Glomerular visceral epithelial cell (primary cell): Measurements from ENCODE around the gene ETV3L.

Experiments used
- DNase-seq: peaks from one replicate; pipeline ENCODE4 v3.0.0-alpha.2; 2016; ENCODE audit errors: extremely low spot score

ETV3L gene

DNA sequence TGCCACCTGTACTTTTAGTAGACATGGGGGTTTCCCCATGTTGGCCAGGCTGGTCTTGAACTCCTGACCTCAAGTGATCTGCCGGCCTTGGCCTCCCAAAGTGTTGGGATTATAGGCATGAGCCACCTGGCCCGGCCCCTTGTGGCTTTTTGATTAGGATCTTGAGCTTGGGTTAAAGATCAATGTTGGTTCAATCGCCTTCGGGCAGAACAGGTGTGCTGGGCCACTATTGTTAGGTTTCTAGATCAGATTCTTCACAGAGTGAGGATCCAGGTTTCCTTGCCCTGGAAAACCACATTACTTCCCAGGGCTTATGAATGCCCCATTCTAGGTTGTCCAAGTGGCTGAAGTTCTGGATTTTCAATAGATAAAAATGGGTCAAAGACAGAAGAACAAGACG lies 32.5 kb upstream of the ETV3L start:
- no peak for DNase-seq

DNA sequence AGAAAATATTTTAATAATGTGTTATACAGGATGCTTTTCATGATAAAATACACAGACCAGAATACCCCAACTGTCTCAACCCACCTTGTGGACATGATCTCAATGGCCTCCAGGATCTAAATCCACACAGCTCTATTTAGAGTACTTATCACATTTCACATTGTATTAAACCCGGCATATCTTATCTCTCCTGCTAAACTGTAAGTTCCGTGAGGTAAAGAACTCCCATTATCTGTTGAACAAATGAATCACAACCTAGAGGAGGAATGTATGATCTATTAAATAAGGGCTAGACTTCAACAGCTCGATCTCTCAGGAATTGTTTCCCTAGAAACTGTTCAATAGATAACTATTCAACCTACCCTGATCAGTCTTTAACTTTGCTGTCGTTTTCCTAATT lies 31.7 kb upstream of the ETV3L start:
- no peak for DNase-seq

DNA sequence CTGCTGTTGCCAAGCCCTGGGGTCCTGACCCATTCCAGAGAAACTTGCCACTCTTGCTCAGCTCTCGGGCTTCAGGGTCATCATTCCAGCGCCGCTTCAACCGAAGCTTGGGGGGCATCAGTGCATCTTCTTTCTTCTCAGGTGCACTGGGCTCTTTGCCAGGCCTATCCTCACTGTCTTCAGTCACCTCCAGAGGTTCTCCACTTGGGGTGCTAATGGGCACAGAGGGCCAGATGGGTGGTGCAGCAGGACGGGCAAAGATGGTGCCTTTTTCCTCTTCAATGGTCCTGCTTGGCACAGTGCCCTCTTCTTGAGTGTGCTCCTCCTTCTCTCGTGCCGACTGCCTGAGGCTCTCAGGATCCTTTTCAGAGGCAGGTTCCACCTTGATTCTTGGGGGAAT lies 25.2 kb upstream of the ETV3L start:
- DNase-seq, result no peak

DNA sequence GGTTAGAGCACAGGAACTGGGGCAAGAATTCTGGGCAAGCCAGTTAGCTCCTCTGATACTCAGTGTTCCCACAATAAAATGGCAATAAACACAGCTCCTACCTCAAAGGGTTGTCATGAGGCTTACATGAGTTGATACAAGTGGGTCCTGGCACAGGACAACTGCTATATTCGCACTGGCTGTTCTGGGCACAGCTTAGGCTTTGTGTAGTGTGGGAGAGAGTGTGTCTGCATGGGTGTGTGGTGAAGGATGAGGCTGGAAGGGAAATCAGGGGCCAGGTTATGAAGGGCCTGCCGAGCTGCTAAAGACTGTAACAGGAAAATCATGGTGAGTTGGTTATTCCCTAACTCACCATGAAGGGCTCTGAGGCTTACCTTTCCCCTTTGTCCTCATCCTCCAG lies 19.8 kb upstream of the ETV3L start:
- DNase-seq, result no peak

DNA sequence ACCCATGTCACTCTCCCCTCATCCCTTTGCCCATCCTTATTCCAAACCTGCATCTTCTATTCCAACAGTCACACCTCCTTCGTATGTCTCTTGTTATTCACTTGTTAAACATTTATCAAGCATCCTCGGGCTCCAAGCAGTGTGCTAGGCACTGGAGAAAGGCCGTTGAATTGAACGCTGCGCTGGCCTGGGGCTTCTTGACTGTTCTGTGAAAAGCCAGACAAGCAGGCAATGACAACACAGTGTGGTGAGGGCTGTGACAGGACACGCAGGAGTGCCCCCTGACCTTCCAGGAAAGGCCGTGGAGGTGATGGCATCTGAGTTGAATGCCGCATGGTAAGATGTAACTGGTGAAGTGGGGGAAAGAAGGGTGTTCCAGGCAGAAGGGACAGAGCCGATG lies 19.4 kb upstream of the ETV3L start:
- DNase-seq, result no peak

DNA sequence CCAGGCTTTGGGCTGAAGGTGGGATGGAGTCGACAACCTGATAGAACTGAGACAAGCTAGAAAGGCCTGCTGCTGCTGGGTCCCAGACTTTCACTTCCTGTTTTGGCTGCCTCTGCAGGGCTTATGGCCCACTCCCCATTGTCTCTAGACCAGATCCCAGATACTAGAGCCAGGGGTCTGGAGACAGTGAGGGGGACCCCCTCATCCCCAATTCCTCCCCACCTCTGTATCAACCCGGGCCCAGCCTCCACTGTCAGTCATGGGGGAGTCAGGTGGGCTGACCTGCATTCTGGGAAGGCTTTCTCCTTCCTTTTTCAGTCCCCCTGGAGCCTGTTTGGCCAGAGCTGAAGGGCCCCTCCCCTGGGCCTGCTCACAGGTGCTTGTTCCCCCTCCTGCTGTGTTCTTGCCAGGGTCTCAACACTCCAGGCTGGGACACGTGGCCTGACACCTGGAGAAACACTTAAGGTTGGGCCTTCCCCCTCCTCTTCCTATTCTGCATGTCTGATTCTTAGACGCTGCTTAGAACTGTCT lies 18.0 kb upstream of the ETV3L start:
- DNase-seq, result no peak

DNA sequence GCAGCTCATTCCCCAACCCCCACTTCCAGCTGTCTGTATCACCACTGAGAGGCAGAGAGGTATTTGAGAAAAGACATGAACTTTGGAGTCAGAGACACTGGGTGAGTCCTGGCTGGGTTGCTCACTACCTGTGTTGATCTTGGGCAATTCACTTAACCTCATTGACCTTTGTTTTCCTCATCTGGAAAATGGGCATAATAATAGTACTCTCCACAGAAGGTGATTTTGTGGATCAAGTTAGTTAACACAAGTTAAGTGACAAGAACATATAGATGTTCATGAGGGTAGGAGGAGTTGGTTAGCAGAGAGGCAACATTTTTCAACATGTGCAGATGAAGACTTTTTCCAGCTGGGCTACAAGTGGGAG lies 17.1 kb upstream of the ETV3L start:
- no peak for DNase-seq

DNA sequence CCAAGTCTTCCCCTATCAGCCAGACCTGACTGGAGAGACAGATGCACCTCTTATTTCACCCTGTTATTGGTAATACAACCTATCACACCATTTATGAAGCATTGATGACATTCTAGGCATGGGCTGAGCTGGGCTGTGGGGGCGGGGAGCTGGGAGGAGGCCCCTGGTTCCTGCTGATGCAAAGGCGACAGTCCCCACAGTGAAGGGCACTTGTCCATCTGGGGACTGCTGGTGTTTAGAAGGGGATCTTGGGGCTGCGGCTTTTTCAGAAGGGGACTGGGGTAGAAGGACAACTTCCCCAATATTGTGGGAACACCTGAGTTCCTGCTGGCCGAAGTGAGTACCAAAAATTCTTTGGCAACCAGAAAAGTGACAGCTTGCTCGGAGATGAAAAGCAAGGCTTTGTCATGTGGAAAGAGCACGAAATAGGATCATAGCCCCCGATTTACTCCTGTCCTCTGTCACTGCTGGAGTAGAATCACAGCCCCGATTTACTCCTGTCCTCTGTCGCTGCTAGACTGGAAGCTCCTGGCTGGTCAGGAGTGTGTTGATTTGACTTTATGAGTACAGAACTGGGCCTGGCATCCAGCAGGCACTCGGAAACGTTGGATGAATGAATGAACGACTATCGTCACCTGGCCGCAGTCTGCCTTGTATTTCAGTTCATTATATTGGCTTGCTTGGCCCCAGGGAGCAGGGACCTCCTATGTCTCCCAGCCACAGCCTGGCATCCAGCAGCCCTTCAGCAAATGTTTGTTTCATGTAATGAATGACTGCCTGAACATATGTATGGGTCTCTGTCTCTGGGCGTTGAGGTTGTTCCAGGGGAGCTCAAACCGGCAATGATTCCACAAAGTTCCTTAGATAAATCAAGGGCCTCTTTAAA lies 16.5 kb upstream of the ETV3L start:
- DNase-seq, result no peak

DNA sequence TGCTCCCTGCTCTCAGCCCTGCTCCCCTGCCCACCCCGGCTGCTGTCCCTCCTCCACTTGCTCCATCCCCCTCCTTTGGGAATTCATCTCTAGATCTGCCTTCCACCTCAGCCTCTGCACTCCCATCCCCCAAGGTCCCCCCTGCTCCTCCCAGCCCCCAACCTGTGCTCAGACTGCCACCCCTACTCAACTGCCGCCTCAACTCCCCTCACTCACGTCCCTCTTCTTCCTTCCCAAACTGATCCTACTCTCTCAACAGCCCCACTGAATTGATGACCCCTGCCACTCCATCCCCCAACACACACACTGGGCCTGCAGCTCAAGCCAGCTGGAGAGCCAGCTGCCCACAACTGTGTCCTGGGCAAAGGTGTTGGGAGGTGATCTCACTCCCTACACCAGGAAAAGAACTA lies 15.8 kb upstream of the ETV3L start:
- DNase-seq, result no peak

DNA sequence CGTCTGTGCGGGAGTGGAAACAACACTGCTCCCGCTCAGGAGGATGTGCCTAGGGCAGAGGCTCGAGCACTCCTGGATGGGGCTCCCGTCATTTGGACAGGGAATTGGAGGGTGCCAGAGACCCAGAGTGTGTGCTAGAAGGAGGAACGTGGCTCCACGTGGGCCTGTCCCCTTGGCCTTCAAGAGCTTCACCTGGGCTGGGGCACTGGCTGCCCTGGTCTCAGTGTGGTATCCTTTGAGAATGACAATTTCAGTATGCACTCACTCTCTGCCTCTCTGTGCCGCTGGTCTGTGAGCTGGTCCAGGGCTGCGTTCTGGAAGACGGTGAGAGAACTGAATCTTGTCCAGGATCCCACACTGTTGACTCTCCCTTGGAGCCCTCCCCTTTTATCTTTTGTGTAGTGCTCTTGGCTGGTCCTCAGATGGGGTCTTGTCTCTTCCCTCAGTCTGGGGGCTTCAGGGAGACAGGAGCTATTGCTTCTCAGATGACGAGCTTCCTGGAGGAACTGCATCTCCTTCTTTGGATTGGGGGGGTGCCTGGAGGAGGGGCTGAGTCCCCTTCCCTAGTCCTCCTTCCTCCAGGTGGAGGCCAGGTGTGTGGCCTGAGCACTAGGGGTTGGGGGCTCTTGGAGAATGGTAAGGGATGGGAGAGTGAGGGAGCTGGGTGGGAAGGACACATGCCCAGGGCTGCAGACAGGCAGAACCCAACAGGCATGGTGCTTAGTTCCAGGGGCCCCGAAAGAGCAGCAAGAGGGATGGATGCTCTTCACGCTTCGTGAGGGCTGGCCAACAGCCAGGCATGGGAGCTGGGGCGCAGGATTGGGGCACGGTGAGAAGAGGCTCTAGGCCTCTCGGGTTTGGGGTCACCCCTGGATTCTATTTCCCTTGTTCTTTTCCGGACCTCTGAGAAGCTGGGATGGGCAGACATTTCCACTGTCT lies 14.8 kb upstream of the ETV3L start:
- no peak for DNase-seq

DNA sequence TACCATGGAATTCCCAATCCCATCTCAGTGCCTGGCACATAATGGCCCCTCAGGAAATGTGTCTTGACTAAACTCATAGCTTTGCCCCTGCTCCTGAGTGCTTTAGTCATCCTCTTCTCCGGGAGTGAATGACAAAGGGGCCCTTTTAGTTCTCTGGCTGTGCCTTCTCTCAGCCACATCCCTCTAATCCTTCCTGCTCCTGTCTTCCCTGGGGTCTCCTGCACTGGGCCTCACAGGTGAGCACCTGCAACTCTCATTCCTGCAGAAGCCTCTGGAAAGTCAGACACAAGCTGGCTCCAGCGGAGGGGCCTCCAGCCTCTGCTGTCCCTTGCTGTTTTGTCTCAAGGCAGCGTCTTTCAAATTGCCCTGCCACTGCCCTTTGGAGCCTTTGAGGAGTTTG lies 14.0 kb upstream of the ETV3L start:
- no peak for DNase-seq

DNA sequence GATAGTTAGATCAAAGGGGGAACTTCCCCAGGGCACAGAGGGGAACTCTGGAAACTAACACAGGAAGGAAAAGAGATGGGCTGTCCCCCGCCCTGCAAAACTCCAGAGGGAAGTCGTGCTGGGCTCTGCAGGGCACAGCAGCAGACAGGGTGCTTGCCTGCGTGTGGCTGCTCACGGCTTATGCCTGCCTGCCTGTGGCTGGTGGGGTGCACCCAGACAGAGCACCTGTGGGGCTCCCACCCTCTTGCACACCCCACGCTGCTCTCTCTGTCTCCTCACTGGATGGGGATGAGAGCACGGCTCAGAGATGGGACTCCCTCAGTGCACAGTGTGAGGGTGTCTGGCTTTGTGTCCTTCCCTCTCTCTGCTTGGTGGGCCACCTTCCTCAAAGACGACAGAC lies 13.5 kb upstream of the ETV3L start:
- no peak for DNase-seq

DNA sequence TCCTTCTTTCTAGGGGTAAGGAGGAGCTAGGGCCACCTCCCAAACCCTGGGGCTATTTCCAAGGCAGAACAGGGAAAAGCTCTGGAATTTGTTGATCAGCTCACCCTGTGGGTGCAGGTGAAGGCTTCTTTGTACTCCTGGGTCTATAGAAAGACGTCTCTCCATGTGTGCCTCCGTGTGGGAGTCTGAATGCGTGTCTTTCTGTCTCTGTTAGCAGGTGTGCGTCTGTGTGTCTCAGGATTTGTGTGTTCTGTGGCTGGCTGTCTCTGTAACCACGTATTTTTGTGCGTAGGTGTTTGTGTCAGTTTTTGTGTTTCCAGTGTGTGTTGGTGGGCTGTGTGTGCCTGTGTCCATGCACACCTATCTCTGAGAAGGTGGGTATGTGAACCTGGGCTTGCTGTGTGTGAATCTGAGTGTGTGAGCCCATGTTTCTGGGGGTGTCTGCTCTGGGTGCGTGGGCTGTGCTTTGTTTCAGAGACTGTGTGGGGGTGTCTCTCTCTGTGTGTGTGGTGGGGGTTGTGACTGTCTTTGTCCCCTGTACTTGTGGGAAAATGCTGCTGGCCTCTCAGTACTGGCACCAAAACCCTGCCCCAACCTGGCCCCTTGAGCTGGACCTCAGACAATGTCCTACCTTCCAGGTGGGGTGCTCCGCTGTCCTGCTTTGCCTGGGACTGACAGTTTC lies 12.7 kb upstream of the ETV3L start:
- no peak for DNase-seq

DNA sequence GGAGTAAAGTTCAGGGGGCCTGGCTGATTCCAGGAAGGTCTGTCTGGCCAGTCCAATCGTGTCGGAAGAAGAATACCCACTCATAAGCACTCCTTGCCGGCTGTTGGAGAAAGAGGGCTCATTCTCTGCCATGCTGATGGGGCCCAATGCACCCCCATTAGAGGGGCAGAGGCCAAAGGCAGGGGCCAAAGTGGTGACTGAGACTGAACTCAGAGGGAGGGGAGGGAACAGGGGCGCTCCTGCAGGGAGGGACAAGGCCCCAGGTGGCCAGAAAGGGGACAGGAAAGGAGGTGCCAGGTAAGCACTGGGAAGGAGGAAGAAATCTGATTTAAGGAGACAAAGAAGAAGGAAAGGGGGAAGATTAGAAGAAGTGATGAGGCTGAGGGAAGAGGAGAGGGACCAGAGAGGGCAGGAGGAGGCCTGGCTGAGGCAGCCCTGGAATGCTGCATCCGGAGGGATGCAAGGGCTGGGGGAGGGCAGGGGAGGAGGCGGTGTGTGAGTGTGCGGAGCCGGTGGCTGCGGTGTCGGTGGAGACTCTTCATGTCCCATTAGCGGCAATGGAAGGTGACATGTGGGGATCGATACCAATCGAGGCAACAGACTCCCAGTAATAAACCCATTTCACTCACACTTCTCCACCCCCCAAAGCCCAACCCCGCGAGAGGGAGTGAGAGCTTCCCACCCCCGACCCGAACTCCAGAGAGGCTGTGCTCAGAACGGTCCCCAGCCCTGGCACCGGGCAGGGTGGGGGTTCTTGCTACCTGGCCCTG lies 12.0 kb upstream of the ETV3L start:
- no peak for DNase-seq

DNA sequence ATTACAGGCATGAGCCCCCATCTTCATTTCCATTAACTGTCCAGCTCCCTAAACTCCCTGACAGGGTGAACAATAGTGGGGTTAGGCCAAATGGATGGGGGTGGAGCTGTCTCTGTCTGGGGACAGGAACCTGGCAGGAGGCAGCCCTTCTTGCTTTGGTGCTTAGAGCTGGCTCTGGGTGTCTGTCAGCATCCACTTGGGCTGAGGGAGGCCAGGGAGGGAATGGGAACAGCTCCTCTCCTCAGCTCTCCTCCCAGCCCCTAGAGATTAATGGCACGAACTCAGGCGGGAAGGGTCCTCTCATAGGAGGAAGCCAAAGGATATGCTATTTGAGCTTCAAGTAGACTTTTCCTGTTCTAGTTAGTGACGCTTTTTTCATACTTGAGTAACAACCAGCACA lies 11.1 kb upstream of the ETV3L start:
- DNase-seq, result no peak

DNA sequence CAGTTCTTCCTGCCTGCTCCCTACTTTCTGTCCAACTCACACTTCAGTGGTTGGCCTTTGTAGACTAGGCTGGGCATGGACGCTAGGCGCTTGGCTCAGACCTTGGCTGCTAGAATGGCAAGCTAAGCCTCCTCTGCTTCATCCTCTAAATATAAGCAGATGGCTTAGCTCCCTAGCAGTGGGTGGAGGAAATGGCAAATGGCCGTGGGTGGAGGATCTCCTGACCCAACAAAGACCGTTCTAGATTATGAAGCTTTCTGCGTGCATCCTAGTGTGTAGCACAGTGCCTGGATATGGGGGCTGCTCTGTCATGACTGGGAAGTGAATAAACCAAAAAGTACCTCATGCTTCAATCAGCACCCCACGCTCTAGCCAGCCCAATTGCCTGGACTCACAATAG lies 10.4 kb upstream of the ETV3L start:
- no peak for DNase-seq

DNA sequence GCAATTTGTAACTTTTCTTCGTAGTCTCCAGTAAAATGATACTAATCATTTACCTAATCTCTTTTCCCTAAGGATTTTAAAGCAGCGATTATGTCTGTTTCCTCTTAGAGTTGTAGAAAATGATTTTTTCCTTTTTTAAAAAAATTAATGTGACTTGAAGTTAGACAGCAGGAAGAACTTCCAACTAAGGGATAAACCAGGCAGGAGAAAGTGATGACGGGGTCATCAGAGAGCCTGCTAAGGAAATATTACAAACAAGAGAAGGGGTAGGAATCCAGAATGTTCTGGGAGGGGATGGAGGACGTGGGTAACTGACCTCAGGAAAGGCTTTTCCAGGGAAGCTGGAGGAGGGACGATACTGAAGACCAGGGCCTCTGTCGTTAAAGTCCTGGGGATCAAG lies 8.8 kb upstream of the ETV3L start:
- DNase-seq, result no peak

DNA sequence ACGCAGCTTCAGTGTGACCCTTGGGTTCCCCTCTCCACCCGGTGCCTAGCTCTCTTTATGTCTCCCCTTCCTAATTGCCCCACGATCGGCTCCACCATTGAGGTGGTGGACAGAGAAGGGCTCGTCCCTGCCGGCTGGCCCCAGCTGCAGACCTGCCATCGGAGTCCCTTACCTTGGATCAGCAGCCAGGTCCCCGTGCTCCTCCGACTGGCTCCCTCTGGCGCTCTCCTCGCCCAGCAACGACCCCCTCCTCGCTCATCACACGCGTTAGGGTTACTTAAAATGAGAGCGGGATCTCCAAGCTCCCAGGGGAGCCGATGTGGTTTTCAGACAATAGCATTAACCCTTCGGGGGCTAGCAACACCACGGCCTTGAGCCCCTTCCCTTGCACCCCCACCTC lies 8.1 kb upstream of the ETV3L start:
- DNase-seq, result no peak

DNA sequence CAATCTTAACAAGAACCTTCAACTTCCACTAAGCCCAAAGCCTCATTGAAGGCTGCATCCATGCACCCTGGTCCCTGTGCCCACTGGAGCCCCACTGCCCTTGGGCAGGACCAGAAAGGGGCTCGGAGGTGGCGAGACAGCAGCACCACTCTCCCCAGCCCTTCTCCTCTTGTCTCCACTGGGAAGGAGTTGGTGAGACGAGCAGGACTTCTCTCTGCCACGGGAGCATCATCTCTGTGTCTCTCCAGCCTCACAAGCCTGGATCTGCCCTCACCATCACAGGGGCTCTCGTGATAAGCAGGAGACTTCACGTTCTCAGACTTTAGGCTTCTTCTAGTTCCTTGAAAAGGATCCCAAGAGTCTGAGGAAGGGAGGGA lies 7.2 kb upstream of the ETV3L start:
- no peak for DNase-seq

DNA sequence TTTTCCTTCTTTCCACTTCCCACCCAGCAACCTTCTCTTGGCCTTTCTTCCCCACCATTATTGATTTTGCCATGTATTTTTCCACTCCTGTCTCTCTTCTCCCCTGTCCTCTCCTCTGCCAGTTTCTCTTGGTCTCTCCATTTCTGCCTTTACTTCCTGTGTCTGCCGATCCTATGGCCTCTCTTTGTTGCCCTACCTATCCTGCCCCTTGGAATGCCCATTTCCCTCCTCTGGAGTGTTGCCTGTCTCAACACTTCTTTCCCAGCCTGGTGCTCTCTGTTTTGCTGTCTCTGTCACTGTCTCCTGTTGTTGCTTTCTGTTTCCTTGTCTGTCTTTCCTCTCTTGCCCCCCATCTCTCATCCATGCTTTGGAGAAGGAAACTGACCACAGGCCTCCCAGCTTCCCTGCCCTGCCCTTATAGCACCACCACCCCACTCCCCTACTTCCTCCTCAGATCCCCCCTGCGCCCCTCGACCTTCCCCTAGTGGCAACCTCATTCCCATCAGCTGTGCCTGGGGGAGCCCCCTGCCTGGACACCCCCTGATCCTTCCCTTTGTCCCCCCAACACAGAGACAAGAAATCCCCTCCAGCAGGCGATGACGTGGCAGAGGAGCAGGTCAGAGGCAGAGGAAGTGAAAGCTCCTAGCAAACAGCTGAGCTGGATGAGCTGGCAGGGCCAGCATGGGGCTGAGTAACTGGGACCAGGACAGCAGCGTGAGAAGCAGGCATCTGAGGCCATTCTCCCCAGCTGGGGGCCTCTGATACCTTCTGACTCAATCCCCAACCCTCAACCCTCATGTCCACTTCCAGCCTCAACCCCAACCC lies 6.6 kb upstream of the ETV3L start:
- peak; percentile 67 for DNase-seq
